Measurements from ENCODE around the gene SLC26A9. TPM values are rescaled to one million over a fixed set of nuclear protein-coding genes. Genes with fewer than 3 reads are reported as not detected.

The SLC26A9 gene
- total and polyA plus RNA-seq, 12 donors, result 0.03 to 0.11 (median 0.04) TPM; not detected in 9

DNA sequence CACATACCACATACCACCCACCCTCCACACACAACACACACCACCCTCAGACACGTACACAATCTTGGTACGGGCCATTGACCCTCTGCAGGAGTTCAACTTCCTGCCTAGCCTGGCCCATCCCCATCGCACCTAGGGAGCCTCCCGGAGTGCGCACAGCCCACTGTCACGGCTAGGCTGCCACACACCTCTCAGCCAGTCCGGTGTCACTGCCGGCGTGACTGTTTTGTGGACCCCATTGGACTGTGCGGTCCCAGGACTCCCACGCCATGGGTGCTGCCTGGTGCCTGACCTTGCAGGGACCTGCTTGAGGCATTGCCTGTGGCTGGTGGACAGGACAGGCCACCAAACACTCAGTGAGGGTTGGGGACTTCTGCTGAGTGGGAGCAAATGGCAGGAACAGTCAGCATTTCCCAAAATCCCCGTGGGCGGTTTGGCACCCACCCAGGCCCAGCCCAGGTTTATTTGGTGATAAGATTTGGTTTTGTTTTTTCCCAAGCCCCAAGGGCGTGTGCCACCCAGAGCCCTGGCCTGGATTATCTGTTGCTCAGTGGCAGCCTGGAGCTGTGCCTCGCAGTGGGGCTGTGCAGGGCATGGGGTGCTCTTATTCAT, 32.2 kb upstream of the SLC26A9 start:
- Histone ChIP-seq H3K36me3 (replicated peaks in 1 of 2) (no peaks in the 10 kb centered on the region), H3K27ac (no peak overlapping the region), H3K4me3 (no peak overlapping the region), H3K4me1 (replicated peaks in 1 of 2) (no peaks in the 10 kb centered on the region), H3K27me3 (no peaks in the 10 kb centered on the region), H3K9me3 (replicated peaks in 1 of 3) (no peaks in the 10 kb centered on the region)
- intact Hi-C loops (cut with DNase I), result loop anchor here in 1 of 2 donors (5.0 kb wide), 1 partner anchor 183 kb away; no protein-coding TSS in a partner anchor
- WGBS, 4 donors, result 73 to 78% (median 76%) methylated on average over 5 to 15 of the region's 15 CpGs
- no peak for DNase-seq
- TF ChIP-seq POLR2A (IDR thresholded peaks at IDR 0.05), result no peak

- Histone ChIP-seq H3K27ac (no peak overlapping the region), H3K36me3 (replicated peaks in 1 of 2) (no peaks in the 10 kb centered on the region), H3K4me1 (replicated peaks in 1 of 2) (no peaks in the 10 kb centered on the region), H3K27me3 (no peaks in the 10 kb centered on the region), H3K4me3 (no peak overlapping the region), H3K9me3 (replicated peaks in 1 of 3) (no peaks in the 10 kb centered on the region)
- DNase-seq, result no peak
- intact Hi-C loops (cut with DNase I), result loop anchor here in 1 of 2 donors (5.0 kb wide), 1 partner anchor 182 kb away; no protein-coding TSS in a partner anchor
- no peak for TF ChIP-seq POLR2A (IDR thresholded peaks at IDR 0.05)
- TF ChIP-seq, protein P1, sequence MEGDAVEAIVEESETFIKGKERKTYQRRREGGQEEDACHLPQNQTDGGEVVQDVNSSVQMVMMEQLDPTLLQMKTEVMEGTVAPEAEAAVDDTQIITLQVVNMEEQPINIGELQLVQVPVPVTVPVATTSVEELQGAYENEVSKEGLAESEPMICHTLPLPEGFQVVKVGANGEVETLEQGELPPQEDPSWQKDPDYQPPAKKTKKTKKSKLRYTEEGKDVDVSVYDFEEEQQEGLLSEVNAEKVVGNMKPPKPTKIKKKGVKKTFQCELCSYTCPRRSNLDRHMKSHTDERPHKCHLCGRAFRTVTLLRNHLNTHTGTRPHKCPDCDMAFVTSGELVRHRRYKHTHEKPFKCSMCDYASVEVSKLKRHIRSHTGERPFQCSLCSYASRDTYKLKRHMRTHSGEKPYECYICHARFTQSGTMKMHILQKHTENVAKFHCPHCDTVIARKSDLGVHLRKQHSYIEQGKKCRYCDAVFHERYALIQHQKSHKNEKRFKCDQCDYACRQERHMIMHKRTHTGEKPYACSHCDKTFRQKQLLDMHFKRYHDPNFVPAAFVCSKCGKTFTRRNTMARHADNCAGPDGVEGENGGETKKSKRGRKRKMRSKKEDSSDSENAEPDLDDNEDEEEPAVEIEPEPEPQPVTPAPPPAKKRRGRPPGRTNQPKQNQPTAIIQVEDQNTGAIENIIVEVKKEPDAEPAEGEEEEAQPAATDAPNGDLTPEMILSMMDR (IDR thresholded peaks at IDR 0.05), result no peak
- 59 to 74% (median 68%) methylated on average over 3 of the region's 3 CpGs for WGBS, 4 donors
Observed at GRCh38 chr1:205974712-205975111, 31.5 kb upstream of the SLC26A9 start.

DNA sequence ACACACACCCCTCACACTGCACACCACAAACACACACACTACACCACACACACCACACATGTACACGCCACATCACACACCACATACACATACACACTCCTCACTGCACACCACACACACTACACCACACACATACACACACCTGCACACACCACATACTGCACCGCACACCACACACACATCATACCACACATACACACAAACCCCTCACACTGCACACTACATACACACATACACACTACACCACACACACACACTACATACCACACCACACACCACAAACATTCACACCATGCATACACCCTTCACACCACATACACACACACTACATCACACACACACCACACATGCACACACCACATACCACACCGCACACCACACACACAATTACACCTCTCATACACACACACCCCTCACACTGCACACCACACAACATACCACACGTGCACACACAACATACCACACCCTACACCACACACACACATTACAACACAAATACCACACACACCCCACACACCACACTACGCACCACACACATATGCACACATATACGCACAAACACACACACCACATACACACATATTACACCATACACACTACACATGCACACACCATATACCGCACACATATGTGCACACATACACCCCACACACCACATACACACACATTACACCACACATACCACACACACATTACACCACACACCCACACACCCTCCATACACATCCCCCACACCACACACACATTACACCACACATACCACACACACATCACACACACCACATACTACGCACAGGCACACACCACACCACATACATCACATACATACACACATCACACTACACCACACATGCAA, 30.3 kb upstream of the SLC26A9 start:
- H3K27ac ChIP-seq, result no peak overlapping the region
- H3K4me3 ChIP-seq, result no peak overlapping the region
- intact Hi-C loops (cut with DNase I), result no loop called here
- no peaks in the 10 kb centered on the region for H3K9me3 ChIP-seq (replicated peaks in 1 of 3)
- WGBS, 4 donors, result 88 to 92% (median 90%) methylated on average over 8 of the region's 8 CpGs
- no peaks in the 10 kb centered on the region for H3K36me3 ChIP-seq (replicated peaks in 1 of 2)
- DNase-seq, result no peak
- TF ChIP-seq POLR2A (IDR thresholded peaks at IDR 0.05), result no peak
- TF ChIP-seq, protein P1 (IDR thresholded peaks at IDR 0.05), result no peak
- H3K4me1 ChIP-seq (replicated peaks in 1 of 2), result no peaks in the 10 kb centered on the region
- no peaks in the 10 kb centered on the region for H3K27me3 ChIP-seq

DNA sequence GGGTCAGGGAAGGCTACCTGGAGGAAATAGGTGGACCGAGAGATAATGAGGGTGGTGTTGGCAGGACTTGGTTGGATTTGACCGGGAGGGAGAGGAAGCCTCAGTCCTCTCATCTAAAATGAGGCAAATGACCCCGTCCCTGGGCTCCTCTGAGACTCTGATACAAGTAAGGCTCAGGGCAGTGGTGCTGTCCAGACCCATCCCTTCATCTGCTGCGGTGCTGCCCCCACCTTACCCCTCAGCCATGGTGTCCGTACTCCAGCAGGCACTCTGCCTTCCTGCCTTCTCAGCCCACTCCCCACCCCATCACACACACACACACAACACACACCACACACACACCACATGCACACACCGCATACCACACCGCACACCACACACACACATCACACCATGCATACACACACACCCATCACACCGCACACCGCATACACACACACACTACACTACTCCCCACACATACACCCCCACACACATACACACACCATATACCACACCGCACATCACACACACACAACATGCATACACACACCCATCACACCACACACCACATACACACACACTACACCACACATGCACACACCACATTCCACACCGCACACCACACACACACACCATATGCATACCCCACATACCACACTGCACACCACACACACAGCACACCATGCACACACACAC, 29.4 kb upstream of the SLC26A9 start:
- no peaks in the 10 kb centered on the region for H3K9me3 ChIP-seq (replicated peaks in 1 of 3)
- no peaks in the 10 kb centered on the region for H3K4me1 ChIP-seq (replicated peaks in 1 of 2)
- no peaks in the 10 kb centered on the region for H3K27me3 ChIP-seq
- no peak for DNase-seq
- no peak overlapping the region for H3K4me3 ChIP-seq
- H3K27ac ChIP-seq, result no peak overlapping the region
- TF ChIP-seq, protein P1 (IDR thresholded peaks at IDR 0.05), result no peak
- TF ChIP-seq POLR2A (IDR thresholded peaks at IDR 0.05), result no peak
- WGBS, 4 donors, result 85 to 89% (median 87%) methylated on average over 11 of the region's 11 CpGs
- intact Hi-C loops (cut with DNase I), result no loop called here
- H3K36me3 ChIP-seq (replicated peaks in 1 of 2), result no peaks in the 10 kb centered on the region

Data from adrenal gland (tissue), 12 donors.